HG03575 (cell line): ENCODE measurements around the gene TOPAZ1.

ENCODE experiments used
- ATAC-seq: cut with Tn5 transposase; IDR thresholded peaks from one replicate; pipeline ENCODE4 v1.9.1; 2021; ENCODE audit not compliant: unreplicated experiment, insufficient number of reproducible peaks, low FRiP score; ENCODE audit errors: extremely low read depth

TOPAZ1 gene

GRCh38 chr3:44241706-44242105 lies at the start of gene TOPAZ1:
TOPAZ1 (plus strand) TSS chr3:44241886; CDS start chr3:44242054, 168 bp downstream.
- no peak for ATAC-seq

- ATAC-seq: no peak
Measured at GRCh38 chr3:44198284-44199269, 43.1 kb upstream of the TOPAZ1 start.

GRCh38 chr3:44206261-44206660 lies 35.4 kb upstream of the TOPAZ1 start:
- no peak for ATAC-seq

GRCh38 chr3:44206862-44207652 lies 34.6 kb upstream of the TOPAZ1 start:
- ATAC-seq: no peak

- no peak for ATAC-seq
Measured at GRCh38 chr3:44208086-44208485, 33.6 kb upstream of the TOPAZ1 start.

- no peak for ATAC-seq
Measured at GRCh38 chr3:44208568-44208967, 33.1 kb upstream of the TOPAZ1 start.

GRCh38 chr3:44210967-44211366 lies 30.7 kb upstream of the TOPAZ1 start:
- ATAC-seq: no peak

GRCh38 chr3:44222337-44222736 lies 19.3 kb upstream of the TOPAZ1 start:
- no peak for ATAC-seq

- ATAC-seq: no peak
Measured at GRCh38 chr3:44223299-44223698, 18.4 kb upstream of the TOPAZ1 start.

- ATAC-seq: no peak
Measured at GRCh38 chr3:44224131-44224530, 17.6 kb upstream of the TOPAZ1 start.

GRCh38 chr3:44226573-44226972 lies 15.1 kb upstream of the TOPAZ1 start:
- ATAC-seq: no peak

GRCh38 chr3:44227632-44228031 lies 14.1 kb upstream of the TOPAZ1 start:
- ATAC-seq: no peak

GRCh38 chr3:44228900-44229299 lies 12.8 kb upstream of the TOPAZ1 start:
- no peak for ATAC-seq

GRCh38 chr3:44232407-44232806 lies 9.3 kb upstream of the TOPAZ1 start:
- no peak for ATAC-seq

- no peak for ATAC-seq
Measured at GRCh38 chr3:44234648-44235268, 6.9 kb upstream of the TOPAZ1 start.

- no peak for ATAC-seq
Measured at GRCh38 chr3:44235604-44236484, 5.8 kb upstream of the TOPAZ1 start.

- no peak for ATAC-seq
Measured at GRCh38 chr3:44236485-44236908, 5.2 kb upstream of the TOPAZ1 start.

- ATAC-seq: no peak
Measured at GRCh38 chr3:44237161-44237560, 4.5 kb upstream of the TOPAZ1 start.

GRCh38 chr3:44237665-44238064 lies 4.0 kb upstream of the TOPAZ1 start:
- ATAC-seq: no peak
